ENCODE data around the gene SLC6A11.

The SLC6A11 gene

DNA sequence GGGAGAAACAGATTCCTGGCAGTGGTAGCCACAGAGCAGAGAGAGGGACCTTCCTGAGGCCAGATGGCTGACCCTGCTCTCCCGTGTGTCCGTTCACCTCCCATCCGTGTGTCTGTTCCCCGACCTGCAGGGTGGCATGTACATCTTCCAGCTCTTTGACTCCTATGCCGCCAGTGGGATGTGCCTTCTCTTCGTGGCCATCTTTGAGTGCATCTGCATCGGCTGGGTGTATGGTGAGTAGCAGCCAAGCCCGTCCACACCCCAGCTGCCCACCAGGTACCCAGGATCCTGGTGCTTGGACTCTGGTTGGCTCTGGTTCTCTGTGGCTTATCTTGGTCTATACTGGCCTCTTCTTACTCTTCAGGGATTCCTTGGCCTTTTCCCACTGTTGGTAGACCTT lies 117.0 kb downstream of the SLC6A11 start:
- no peaks in the 10 kb centered on the region for H3K27me3 ChIP-seq (ENCODE audit: insufficient read depth, low read length)
- no peak overlapping the region for H3K9ac ChIP-seq (ENCODE audit: low read length)
- H3K9me3 ChIP-seq (ENCODE audit: low read length) = no peaks in the 10 kb centered on the region
- H3F3A ChIP-seq (ENCODE audit: insufficient read depth, low read length) = no peaks in the 10 kb centered on the region
- H3K9me2 ChIP-seq (ENCODE audit: low read depth, low read length) = no peaks in the 10 kb centered on the region
- no peak overlapping the region for H3K27ac ChIP-seq (ENCODE audit: low read depth, low read length, poor library complexity, severe bottlenecking)
- TF ChIP-seq CTCF (IDR thresholded peaks at IDR 0.05; ENCODE audit: low read length) = no peak
- no peak for TF ChIP-seq EZH2 (IDR thresholded peaks at IDR 0.05; ENCODE audit: borderline replicate concordance, low read length)
- H3K79me2 ChIP-seq (ENCODE audit: insufficient read depth, low read length) = no peaks in the 10 kb centered on the region
- no peaks in the 10 kb centered on the region for H3K4me1 ChIP-seq (ENCODE audit: insufficient read depth, low read length, severe bottlenecking)
- no peaks in the 10 kb centered on the region for H3K36me3 ChIP-seq (ENCODE audit: insufficient read depth, low read length)
- H3K4me3 ChIP-seq (ENCODE audit: low read depth, low read length, poor library complexity, severe bottlenecking) = no peak overlapping the region
- H3K4me2 ChIP-seq (ENCODE audit: low read length) = no peak overlapping the region
- H4K20me1 ChIP-seq (ENCODE audit: insufficient read depth, low read length) = no peaks in the 10 kb centered on the region
- H2AFZ ChIP-seq (ENCODE audit: low read length) = no peak overlapping the region

- Histone ChIP-seq H3K9me3 (ENCODE audit: low read length) (no peaks in the 10 kb centered on the region), H3K4me1 (ENCODE audit: insufficient read depth, low read length, severe bottlenecking) (no peaks in the 10 kb centered on the region), H3K9ac (ENCODE audit: low read length) (no peak overlapping the region), H3F3A (ENCODE audit: insufficient read depth, low read length) (no peaks in the 10 kb centered on the region), H3K36me3 (ENCODE audit: insufficient read depth, low read length) (no peaks in the 10 kb centered on the region), H3K79me2 (ENCODE audit: insufficient read depth, low read length) (no peaks in the 10 kb centered on the region), H4K20me1 (ENCODE audit: insufficient read depth, low read length) (no peaks in the 10 kb centered on the region), H2AFZ (ENCODE audit: low read length) (no peak overlapping the region), H3K27ac (ENCODE audit: low read depth, low read length, poor library complexity, severe bottlenecking) (no peak overlapping the region), H3K4me3 (ENCODE audit: low read depth, low read length, poor library complexity, severe bottlenecking) (no peak overlapping the region), H3K9me2 (ENCODE audit: low read depth, low read length) (no peaks in the 10 kb centered on the region), H3K27me3 (ENCODE audit: insufficient read depth, low read length) (no peaks in the 10 kb centered on the region), H3K4me2 (ENCODE audit: low read length) (no peak overlapping the region)
- no peak for TF ChIP-seq EZH2 (IDR thresholded peaks at IDR 0.05; ENCODE audit: borderline replicate concordance, low read length)
- TF ChIP-seq CTCF (IDR thresholded peaks at IDR 0.05; ENCODE audit: low read length) = no peak
Observed at GRCh38 chr3:10933470-10933804, 117.4 kb downstream of the SLC6A11 start.

DNA sequence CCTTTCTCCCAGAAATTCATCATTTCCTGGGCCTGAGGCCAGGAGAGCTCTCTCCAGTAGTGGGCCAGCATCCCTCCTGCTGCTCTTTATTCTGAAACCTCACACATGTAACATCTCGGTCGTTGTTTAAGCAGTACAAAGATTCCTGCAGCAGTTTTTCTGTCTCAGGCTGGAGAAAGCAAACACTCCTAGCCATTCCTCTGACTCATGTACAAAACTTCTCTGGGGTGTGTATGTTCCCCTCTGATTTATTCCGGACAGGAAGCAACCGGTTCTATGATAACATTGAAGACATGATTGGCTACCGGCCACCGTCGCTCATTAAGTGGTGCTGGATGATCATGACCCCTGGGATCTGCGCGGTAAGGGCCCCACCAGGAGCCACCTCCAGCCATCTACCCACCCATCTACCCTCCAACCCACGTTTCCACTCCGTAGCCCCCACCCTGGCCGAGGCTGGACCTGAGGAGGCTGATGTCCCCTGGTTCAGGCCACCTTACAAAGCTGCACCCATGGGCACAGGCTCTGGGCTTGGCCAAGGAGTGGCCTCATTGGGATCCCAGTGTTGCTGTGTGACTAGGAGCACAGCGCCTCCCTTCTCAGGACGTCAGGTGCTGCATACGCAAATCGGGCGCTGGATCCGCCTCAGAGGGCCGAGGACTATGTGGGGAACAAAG lies 117.9 kb downstream of the SLC6A11 start:
- no peak overlapping the region for H3K4me3 ChIP-seq (ENCODE audit: low read depth, low read length, poor library complexity, severe bottlenecking)
- H3K9me3 ChIP-seq (ENCODE audit: low read length) = no peaks in the 10 kb centered on the region
- H3K36me3 ChIP-seq (ENCODE audit: insufficient read depth, low read length) = no peaks in the 10 kb centered on the region
- no peak overlapping the region for H3K27ac ChIP-seq (ENCODE audit: low read depth, low read length, poor library complexity, severe bottlenecking)
- H2AFZ ChIP-seq (ENCODE audit: low read length) = no peak overlapping the region
- H3K79me2 ChIP-seq (ENCODE audit: insufficient read depth, low read length) = no peaks in the 10 kb centered on the region
- no peaks in the 10 kb centered on the region for H3K27me3 ChIP-seq (ENCODE audit: insufficient read depth, low read length)
- H3K4me1 ChIP-seq (ENCODE audit: insufficient read depth, low read length, severe bottlenecking) = no peaks in the 10 kb centered on the region
- no peak overlapping the region for H3K9ac ChIP-seq (ENCODE audit: low read length)
- H4K20me1 ChIP-seq (ENCODE audit: insufficient read depth, low read length) = no peaks in the 10 kb centered on the region
- H3K9me2 ChIP-seq (ENCODE audit: low read depth, low read length) = no peaks in the 10 kb centered on the region
- TF ChIP-seq EZH2 (IDR thresholded peaks at IDR 0.05; ENCODE audit: borderline replicate concordance, low read length) = no peak
- no peak for TF ChIP-seq CTCF (IDR thresholded peaks at IDR 0.05; ENCODE audit: low read length)
- no peaks in the 10 kb centered on the region for H3F3A ChIP-seq (ENCODE audit: insufficient read depth, low read length)
- no peak overlapping the region for H3K4me2 ChIP-seq (ENCODE audit: low read length)
